Esophagus (tissue), 2 donors: ENCODE data around the gene STXBP1. TPM values are rescaled to one million over a fixed set of nuclear protein-coding genes. Genes with fewer than 3 reads are reported as not detected.
A peak's percentile ranks its signal among the peaks of the same experiment; 100 is the strongest.
"Not testable (repeated sequence)": the region's sequence is repeated elsewhere in the genome, so short reads cannot be mapped to it uniquely, and the experiment has no call there.

Experiments
- H3K27ac ChIP-seq, 2 donors: one replicate each; pipeline ENCODE4 v1.5.1; 2013; ENCODE audit warnings: low read depth in 2 of 2, mild to moderate bottlenecking in 2 of 2, inconsistent platforms in 1 of 2, low read length in 1 of 2, moderate library complexity in 1 of 2
- H3K27me3 ChIP-seq, 2 donors: one replicate each; pipeline ENCODE4 v1.6.1; 2013; ENCODE audit warnings: low read length in 2 of 2, control low read depth in 1 of 2, mild to moderate bottlenecking in 1 of 2; ENCODE audit not compliant: insufficient read depth in 2 of 2, control insufficient read depth in 1 of 2
- H3K36me3 ChIP-seq, 2 donors: one replicate each; pipeline ENCODE4 v1.6.1; 2013; ENCODE audit warnings: low read length in 1 of 2; ENCODE audit not compliant: control insufficient read depth in 2 of 2, insufficient read depth in 2 of 2
- H3K4me1 ChIP-seq, 2 donors: one replicate each; pipeline ENCODE4 v1.6.1; 2013; ENCODE audit warnings: low read length in 1 of 2; ENCODE audit not compliant: control insufficient read depth in 2 of 2, insufficient read depth in 2 of 2
- H3K4me3 ChIP-seq, 2 donors: one replicate each; pipeline ENCODE4 v1.5.1; 2013; ENCODE audit warnings: low read length in 2 of 2, mild to moderate bottlenecking in 2 of 2, low read depth in 1 of 2, moderate library complexity in 1 of 2
- H3K9me3 ChIP-seq, 2 donors: one replicate each; pipeline ENCODE4 v1.6.1; 2013; ENCODE audit warnings: mild to moderate bottlenecking in 2 of 2, low read depth in 1 of 2, low read length in 1 of 2, moderate library complexity in 1 of 2; ENCODE audit not compliant: control insufficient read depth in 2 of 2, insufficient read depth in 1 of 2
- WGBS, 2 donors: extraction: QIAGEN DNeasy Blood & Tissue Kit; methylation state at CpG; one replicate each; pipeline ENCODE4 v1.1.7; 2013; 5-methylcytosine and 5-hydroxymethylcytosine counted together
- polyA plus RNA-seq, 2 donors: library from polyadenylated mRNA; stranded (reverse); fragments of 200-250 nt; gene quantifications; one replicate each; pipeline ENCODE4 v1.2.3, GENCODE V29; 2013
- donor health status: healthy with polysubstance abuse.
- donor health status: Bipolar disorder and iron deficiency.

STXBP1 gene
- polyA plus RNA-seq, 2 donors: 4.7 to 7.1 TPM

DNA sequence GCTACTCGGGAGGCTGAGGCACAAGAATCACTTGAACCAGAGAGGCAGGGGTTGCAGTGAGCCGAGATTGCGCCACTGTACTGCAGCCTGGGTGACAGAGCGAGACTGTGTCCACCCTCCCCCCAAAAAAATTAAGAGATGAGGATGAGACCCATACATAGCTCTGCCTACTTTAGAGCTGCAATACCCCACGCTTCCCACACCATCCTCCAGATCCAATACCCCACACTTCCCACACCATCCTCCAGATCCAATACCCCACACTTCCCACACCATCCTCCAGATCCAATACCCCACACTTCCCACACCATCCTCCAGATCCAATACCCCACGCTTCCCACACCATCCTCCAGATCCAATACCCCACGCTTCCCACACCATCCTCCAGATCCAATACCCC is 34.9 kb upstream of the STXBP1 start:
- H3K36me3 ChIP-seq, H3K4me3 ChIP-seq, H3K9me3 ChIP-seq, H3K27me3 ChIP-seq, H3K27ac ChIP-seq: not testable (repeated sequence)
- peaks cover 2 to 12% of the 10 kb centered on the region in 2 donors for H3K4me1 ChIP-seq
- WGBS, 2 donors: 92 to 94% methylated on average over 5 of the region's 7 CpGs

DNA sequence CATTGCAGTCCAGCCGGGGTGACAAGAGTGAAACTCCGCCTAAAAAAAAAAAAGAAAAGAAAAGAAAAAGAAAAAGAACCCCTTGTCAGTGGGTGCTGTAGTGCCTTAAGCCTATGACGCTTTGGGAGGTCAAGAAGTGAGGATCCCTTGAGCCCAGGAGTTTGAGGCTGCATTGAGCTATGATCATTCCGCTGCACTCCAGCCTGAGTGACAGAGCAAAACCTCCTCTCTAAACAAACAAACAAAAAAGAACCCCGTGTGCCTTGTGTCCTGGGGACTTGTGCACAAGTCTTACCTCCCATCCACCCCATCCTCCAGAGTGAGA is 33.5 kb upstream of the STXBP1 start:
- Histone ChIP-seq H3K4me1 (peaks cover 2 to 12% of the 10 kb centered on the region in 2 donors), H3K36me3 (peaks cover 0 to 3% of the 10 kb centered on the region in 2 donors), H3K9me3 (no peaks in the 10 kb centered on the region), H3K27me3 (no peaks in the 10 kb centered on the region), H3K4me3 (peak overlapping the region; percentile 21 to 23), H3K27ac (peak overlapping the region; percentile 98 to 99)
- WGBS, 2 donors: 40 to 43% methylated on average over 5 of the region's 5 CpGs

DNA sequence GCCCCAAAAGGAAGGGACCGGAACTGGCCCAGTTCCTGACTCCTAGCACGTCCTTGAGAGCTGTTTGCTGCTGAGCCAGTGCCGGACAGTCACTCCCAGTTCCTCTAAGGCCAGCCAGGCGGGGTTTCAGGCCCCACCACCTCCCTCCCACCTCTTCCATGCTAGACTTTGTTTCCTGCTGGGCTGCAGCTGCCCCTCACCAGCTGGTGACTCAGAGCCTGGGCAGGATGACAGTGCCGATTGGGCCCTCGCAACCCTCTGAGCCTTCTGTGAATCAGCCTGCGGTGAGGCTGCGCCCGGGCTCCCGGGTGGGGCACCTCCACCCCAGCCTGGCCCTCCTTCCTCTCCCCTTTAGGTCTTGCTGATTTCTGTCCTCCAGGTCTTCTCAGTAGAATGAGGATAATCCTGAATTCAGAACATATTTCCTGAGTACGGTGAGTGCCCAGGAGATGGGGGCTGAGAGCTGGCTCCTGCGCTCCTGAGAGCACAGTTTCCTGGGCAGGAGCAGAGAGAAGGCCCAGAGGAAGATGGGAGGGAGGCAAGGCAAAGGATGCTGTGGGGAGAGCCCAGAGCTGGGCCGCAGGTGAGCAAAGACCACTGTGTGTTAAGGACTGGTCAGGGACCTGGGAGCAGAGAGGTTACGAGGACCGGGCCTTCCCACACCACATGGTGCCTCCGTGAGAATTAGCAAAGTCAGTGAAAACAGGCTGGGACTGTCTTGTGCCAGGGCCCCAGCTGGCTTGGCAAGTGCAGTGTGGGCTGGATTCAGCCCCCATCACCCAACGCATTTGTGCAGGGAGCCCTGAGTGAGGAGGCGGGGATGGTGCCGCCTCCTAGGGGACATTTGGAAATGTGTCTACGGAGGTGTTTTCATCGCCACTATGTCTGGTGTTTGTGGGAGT is 32.9 kb upstream of the STXBP1 start:
- no peaks in the 10 kb centered on the region for H3K27me3 ChIP-seq
- H3K27ac ChIP-seq: peak overlapping the region; percentile 98 to 99
- peak overlapping the region; percentile 40 to 47 for H3K4me3 ChIP-seq
- H3K9me3 ChIP-seq: no peaks in the 10 kb centered on the region
- peaks cover 2 to 12% of the 10 kb centered on the region in 2 donors for H3K4me1 ChIP-seq
- peaks cover 0 to 3% of the 10 kb centered on the region in 2 donors for H3K36me3 ChIP-seq
- 17 to 23% methylated on average over 21 of the region's 21 CpGs for WGBS, 2 donors

GRCh38 chr9:127580366-127580765 is 31.7 kb upstream of the STXBP1 start:
- WGBS, 2 donors: 74 to 86% methylated on average over 8 of the region's 8 CpGs
- peak overlapping the region; percentile 39 to 40 for H3K4me3 ChIP-seq
- peaks cover 0 to 8% of the 10 kb centered on the region in 2 donors for H3K4me1 ChIP-seq
- peaks cover 0 to 3% of the 10 kb centered on the region in 2 donors for H3K36me3 ChIP-seq
- H3K27me3 ChIP-seq: no peaks in the 10 kb centered on the region
- peak overlapping the region; percentile 1 to 99 for H3K27ac ChIP-seq
- no peaks in the 10 kb centered on the region for H3K9me3 ChIP-seq

GRCh38 chr9:127580879-127581475 is 31.1 kb upstream of the STXBP1 start:
- no peaks in the 10 kb centered on the region for H3K9me3 ChIP-seq
- H3K27ac ChIP-seq: peak overlapping the region; percentile 34 to 51
- peak overlapping the region; percentile 39 to 40 for H3K4me3 ChIP-seq
- H3K4me1 ChIP-seq: peaks cover 0 to 12% of the 10 kb centered on the region in 2 donors
- H3K27me3 ChIP-seq: no peaks in the 10 kb centered on the region
- H3K36me3 ChIP-seq: peaks cover 0 to 3% of the 10 kb centered on the region in 2 donors
- 73 to 84% methylated on average over 7 of the region's 7 CpGs for WGBS, 2 donors

DNA sequence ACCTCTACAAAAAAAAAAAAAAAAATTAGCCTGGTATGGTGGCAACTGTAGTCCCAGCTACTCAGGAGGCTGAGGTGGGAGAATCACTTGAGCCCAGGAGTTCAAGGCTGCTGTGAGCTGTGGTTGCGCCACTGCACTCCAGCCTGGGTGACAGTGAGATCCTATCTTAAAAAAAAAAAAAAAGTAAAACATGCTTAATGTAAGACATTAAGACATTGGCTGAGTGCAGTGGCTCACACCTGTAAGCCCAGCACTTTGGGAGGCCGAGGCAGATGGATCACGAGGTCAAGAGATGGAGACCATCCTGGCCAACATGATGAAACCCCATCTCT is 27.6 kb upstream of the STXBP1 start:
- H3K36me3 ChIP-seq, H3K9me3 ChIP-seq, H3K4me3 ChIP-seq, H3K27me3 ChIP-seq: not testable (repeated sequence)
- Histone ChIP-seq H3K4me1 (peaks cover 0 to 10% of the 10 kb centered on the region in 2 donors), H3K27ac (peak overlapping the region; percentile 47 to 57)
- WGBS, 2 donors: 73 to 80% methylated on average over 3 of the region's 3 CpGs

- Histone ChIP-seq H3K9me3 (no peaks in the 10 kb centered on the region), H3K36me3 (peaks cover 0 to 3% of the 10 kb centered on the region in 2 donors), H3K27ac (peak overlapping the region; percentile 12 to 15), H3K27me3 (no peaks in the 10 kb centered on the region), H3K4me3 (no peak overlapping the region), H3K4me1 (peaks cover 0 to 7% of the 10 kb centered on the region in 2 donors)
- 92 to 95% methylated on average over 4 of the region's 4 CpGs for WGBS, 2 donors
Measured at GRCh38 chr9:127585161-127585819, 26.8 kb upstream of the STXBP1 start.

- 72 to 74% methylated on average over 14 of the region's 14 CpGs for WGBS, 2 donors
- Histone ChIP-seq H3K4me1 (peaks cover 0 to 5% of the 10 kb centered on the region in 2 donors), H3K36me3 (no peaks in the 10 kb centered on the region), H3K27ac (peak overlapping the region; percentile 3 to 45), H3K4me3 (no peak overlapping the region), H3K27me3 (no peaks in the 10 kb centered on the region), H3K9me3 (no peaks in the 10 kb centered on the region)
Measured at GRCh38 chr9:127586096-127586495, 26.0 kb upstream of the STXBP1 start.

GRCh38 chr9:127586537-127586936 is 25.5 kb upstream of the STXBP1 start:
- H3K36me3 ChIP-seq: no peaks in the 10 kb centered on the region
- peaks cover 0 to 5% of the 10 kb centered on the region in 2 donors for H3K4me1 ChIP-seq
- H3K27me3 ChIP-seq: no peaks in the 10 kb centered on the region
- no peaks in the 10 kb centered on the region for H3K9me3 ChIP-seq
- peak overlapping the region in 1 of 2 donors; percentile 3 for H3K27ac ChIP-seq
- no peak overlapping the region for H3K4me3 ChIP-seq
- WGBS, 2 donors: 48 to 59% methylated on average over 5 of the region's 5 CpGs
